DMS53 (cell line): Measurements from ENCODE around the gene GHR.

Experiments
- DNase-seq: peaks from one replicate; lab custom pipeline; 2025; lab: John Stamatoyannopoulos, UW

The GHR gene

DNA sequence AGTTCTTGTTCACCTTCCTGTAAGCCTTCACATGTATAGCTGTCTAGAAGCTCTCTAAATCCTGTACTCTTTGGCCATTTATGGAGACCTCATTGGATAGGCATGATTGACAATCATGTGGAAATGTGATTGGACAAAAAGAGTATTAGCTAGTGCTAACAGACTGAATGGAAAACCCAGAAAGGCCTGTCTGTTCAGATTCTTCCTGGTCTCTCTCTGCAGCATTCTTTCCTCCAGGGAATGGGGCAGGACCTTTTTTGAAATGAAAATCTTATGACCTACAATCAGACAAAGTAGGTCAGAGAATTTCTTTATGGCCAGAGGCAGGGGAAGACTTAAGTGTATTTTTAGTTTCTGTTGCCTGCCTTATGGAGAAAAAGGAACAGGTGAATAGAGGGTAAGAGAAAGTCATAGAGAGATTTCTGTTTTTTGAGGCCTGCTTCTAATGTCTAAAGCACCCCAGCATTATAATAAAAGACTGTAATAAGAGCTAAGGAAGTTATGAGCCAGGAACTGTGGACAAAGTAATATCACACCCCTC lies 181.0 kb downstream of the GHR start:
- DNase-seq, result no peak

DNA sequence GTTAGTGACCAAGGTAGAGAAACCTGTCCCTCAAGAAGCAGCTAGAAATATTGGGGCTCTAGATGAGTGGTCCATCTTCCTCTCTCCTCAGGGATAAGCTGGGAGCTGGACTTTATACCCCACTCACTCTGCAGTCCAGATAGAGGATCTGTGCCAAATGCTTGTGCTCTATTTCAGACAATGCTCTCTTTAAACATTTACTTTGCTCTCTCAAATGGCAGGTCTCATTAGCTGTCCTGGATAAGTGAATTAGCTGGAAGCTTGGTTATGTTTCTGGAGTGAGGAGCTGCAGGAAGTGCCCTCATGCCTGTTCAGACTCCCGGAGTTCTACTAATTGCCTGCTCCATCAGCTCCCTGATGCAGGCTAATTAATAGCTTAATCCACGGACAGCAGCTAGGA lies 182.3 kb downstream of the GHR start:
- DNase-seq, result peak; percentile 6

DNA sequence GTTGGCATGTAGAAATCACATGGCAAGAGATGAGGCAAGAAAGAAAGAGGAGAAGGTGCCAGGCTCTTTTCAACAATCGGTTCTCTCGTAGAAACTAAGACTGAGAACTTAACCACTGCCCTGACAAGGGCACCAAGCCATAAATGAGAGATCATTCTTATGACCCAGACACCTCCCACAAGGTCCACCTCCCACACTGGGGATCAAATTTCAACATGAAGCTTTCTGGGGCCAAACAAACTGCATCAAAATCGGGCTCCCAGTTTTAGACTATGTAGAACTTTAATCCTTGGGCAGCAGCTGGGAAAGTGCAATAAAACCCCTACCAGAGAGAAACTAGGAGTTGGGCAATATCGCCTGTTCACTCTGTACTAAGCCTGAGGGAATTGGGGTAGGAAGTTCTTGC lies 183.2 kb downstream of the GHR start:
- no peak for DNase-seq

DNA sequence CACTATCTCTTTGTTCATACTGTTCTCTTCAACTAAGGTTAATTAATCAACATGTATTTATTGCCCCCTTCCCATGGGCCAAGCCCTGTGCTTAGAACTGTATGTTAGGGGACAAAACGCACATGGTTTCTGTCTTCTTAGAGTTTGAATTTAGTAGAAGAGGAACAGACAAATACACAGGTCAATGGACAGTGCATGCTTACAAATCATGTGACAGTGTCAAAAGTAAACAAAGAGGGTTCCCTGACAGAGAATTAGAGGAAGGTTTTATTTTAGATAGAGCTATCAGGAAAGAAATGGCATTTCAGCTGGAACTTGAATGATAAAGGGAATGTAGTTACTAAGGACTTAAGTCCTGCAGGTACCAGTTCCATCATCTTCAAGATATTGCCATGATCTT lies 188.2 kb downstream of the GHR start:
- no peak for DNase-seq

DNA sequence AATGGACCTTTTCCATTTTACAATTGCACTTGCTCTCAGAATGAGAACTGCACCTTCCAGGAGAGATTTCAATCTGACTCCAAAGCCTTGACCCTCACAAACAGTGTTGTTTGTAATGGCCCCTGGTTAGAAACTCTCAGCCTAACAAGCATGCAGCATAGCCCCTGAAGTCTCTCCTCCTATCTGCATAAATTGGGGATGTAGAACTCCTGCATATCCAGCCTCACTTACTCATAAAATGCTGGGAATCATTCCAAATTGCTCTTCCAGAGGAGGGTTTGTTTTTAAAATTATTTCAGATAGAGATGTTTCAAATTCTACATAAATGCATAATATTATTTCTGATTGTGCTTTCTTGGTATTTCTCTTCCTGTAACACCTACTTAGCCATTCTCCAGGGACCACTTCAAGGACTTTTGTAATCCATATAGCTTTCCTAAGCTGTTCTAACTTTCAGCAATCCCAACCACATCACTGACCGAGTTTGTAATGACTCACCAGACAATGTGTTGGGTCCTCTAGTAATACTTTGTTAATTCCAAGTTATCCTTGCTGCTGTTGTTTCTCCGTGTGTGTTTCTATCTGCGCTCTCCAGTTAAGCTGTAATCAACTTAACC lies 189.6 kb downstream of the GHR start:
- no peak for DNase-seq

DNA sequence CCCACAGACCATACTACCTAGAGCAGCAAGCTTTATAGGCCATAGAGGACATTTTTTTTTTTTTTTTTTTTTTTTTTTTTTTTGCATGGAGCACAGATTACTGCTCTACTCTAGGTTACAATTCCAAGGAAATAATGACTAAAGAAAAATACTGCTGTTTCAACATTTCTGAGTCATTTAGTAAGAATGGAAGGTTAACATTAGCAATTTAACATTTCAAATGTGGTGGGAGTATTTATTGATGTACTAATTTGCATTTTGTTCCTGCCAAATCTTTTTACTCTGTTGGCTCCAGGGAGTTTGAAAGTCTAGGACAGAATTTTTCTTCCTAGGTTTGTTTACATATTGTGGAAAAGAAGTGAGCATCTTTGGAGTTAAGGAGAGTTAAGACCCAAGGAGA lies 191.3 kb downstream of the GHR start:
- DNase-seq, result no peak

DNA sequence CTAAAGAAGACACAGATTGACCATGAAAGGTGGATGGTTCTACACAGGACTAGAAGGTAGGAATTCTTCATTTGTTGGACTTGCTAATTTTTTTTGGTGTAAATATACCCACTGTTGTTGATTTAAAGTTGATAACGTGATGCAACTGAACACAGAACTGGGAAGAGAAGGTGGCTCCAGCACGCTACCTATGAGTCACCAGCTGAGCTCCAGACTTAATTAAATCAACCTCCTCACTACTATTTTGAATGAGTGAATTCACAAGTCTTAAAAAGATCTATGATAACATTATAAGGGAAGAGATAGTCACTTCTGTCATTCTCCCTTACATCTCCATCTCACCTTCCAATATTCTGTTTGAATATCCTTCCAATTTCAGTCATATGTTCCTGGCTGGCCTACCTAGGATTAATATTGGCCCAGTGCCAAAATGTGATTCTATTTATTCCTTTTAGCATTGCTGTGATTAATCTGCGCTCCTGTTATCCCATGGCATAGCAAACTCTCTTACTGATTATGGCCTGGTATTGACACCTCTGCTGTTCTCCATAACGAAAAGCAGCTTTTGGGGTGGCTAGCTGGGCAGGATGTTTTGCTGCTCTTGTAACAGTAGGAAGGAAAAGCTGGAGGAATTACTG lies 197.5 kb downstream of the GHR start:
- no peak for DNase-seq

DNA sequence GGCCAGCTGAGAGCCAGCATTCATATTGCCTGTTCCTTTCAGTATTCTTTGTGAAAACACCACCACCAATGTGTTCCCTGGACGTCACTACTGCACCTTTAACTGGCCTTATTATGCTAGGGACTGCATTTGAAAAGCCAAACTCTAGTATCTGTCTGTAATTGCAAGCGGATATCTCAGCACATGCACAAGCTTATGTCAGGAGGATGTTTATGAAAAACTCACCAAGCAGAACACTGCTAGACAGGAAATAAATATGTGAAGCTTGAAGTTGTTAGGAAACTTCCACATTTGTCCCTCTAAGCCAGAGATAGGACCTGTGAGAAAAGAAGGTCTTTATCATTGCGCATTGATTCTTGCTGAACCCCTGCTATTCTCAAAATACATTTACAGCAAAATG lies 198.0 kb downstream of the GHR start:
- no peak for DNase-seq

DNA sequence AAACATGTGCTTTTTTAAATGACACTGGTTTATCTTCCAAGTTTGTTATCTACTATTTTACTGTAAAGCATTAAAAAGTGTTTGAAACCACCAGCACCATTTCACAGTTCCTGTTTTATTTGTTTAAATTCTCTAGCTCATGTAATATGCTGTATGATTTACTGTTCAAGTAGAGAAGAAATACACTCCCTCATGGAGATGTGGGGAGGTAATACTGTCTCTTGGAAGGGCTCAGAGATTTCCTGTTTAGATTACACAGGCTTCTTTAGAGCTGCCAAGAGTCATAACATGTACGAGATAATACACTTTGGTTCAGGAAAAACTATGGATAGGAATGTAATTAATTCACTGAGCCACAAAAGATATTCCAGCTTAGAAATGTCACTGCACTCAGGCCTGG lies 198.4 kb downstream of the GHR start:
- DNase-seq, result no peak

DNA sequence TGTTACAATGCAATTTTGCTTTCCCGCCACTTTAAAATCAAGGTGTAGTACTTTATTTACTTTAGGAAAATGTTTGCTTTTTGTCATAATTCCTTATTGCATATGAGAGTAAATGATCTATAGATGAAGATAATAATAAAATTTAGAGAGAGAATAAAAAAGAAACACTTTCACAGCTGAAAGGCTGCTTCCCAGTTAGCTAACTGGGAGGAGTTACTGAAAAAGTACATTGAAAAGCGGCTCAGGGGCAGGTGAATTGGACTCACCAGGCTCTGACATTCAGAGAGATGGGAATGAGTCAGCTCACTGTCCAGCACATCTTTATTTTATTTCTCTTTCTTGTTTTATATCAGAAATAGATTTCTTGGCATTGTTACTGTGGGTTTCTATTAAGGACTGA lies 201.7 kb downstream of the GHR start:
- no peak for DNase-seq

DNA sequence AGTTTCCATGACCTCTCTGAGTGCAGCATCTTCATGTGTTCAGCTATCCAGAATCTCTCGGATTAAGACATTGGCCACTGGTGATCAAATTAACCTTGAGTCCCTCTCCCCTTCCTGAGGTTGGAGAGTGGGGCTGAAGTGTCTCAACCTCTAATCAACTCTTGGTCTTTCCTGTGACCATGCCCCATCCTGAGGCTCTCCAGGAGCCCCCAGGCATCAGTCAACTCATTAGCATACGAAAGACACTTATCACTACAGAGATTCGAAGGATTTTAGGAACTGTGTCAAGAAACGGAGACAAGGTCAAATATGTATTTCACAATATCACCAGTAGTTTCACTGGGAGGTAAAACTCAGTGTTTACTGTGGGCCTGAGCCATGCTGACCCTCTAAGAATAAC lies 203.2 kb downstream of the GHR start:
- no peak for DNase-seq

DNA sequence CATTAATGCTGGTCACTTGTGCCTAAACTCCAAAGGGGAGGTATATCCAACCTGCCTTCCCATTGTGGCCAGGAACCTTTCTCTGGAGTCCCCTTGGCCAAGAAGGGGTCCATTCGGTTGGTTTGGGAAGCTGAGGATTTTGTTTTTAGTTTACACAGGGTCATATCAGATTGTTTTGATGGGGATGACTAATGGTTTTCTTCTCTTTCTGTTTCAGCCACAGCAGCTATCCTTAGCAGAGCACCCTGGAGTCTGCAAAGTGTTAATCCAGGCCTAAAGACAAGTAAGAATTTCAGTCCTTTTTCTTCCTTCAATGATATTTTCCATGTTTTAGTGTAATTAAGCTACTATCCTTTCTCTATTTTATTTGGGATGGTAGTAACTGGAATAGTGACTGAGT lies 205.6 kb downstream of the GHR start:
- no peak for DNase-seq

DNA sequence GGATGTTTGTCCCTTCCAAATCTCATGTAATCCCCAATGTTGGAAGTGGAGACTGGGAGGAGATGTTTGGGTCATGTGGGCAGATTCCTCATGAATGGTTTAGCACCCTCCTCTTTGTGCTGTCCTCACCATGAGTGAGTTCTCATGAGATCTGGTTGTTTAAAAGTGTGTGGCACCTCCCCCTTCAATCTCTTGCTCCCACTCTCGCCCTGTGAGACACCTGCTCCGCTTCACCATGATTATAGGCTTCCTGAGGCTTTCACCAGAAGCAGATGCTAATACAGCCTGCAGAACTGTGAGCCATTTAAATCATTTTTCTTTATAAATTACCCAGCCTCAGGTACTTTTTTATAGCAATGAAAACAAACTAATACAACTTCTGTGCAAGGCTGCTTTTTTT lies 206.0 kb downstream of the GHR start:
- no peak for DNase-seq

DNA sequence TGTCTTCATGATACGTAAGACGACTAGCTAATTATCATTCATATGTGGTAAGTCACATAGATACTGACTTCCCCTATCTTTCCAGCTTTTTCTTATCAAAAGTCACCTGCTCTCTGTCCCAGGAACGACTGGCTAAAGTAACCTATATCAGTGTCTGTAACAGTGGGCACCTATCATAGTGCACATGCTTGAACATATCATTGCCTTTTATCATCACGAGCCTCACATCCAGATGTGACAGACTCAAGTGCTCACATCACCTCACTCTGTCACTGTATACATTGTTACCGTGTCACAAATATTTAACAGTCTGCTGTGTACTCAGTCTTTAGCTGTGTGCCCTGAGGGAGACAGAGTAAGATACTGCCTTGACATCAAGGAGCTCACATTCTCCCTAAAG lies 208.0 kb downstream of the GHR start:
- DNase-seq, result peak; percentile 6

DNA sequence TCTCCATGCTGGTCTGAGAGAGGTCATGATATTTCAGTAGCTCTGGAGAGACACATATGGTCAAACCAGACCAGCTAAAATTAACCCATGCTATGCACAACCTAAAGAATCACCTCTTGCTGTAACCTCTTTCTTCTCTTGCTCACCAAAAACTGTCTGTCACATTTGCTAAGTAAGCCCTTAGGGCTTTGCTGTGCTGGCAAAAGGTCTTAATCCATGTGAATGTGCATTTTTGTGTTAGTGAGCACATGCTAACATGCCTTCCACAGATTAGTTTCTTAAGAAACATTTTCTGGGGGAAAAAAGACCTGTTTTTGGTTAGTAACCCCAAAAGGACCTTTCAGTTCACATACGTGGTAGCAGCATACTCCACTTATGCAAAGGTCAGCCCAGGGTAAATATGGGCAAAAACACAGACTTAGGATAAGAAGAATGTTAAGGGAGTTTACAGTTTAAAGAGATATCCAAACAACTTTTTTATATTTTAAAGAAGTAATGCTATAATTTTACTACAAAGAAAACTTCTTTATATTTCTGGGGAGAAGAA lies 209.2 kb downstream of the GHR start:
- no peak for DNase-seq

DNA sequence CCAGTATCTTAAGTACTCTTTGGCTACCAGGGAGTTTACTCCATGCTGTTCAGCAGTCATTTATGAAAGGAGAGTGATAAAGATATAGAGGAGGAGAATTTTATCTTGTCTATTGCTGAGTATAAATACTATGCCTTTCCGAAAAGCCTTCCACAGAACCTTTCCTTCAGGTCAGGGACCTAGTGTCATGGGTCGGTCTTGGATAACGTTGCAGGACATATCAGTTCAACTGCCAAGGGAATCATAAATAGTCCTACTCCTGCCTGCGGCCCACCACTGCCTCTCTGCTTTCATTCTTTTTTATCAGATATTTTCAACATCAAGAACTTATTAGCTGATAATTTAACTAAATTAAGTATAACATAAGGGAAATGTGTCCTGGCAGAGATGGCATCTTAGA lies 211.3 kb downstream of the GHR start:
- DNase-seq, result no peak

DNA sequence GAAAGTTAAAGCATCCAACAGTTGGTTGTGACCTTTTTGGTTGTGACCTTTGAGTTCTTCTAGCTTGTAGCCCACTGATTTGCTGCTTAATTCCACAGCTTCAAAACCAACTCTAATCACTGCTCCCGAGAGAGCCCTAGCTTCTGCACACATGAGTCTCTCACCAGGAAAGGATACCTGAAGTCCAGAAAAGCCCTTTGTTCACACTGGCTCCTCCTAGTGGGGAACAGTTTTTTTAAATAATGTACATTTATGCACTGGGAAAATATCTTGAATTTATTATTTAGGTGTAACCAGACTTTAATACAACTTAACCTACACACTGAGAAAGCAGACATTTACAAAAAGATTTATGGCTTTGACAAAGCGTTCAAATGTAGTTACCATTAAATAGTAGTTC lies 213.2 kb downstream of the GHR start:
- peak; percentile 62 for DNase-seq

DNA sequence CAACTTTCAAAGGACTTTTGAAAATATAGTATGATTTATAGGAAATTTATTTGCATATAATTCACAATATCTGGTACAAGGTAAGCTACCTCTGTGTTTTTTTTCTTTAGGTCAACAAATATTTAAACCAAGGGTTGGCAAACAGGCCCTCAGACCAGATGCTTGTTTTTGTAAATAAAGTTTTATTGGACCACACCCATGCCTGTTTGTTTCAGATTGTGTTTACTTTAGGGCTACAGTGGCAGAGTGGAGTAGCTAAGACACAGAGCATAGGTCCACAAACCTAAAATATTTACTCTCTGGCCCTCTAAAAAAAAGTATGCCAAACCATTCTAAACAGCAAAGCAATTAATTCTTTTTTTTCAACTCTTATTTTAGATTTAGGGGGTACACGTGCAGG lies 213.7 kb downstream of the GHR start:
- DNase-seq, result peak; percentile 37

DNA sequence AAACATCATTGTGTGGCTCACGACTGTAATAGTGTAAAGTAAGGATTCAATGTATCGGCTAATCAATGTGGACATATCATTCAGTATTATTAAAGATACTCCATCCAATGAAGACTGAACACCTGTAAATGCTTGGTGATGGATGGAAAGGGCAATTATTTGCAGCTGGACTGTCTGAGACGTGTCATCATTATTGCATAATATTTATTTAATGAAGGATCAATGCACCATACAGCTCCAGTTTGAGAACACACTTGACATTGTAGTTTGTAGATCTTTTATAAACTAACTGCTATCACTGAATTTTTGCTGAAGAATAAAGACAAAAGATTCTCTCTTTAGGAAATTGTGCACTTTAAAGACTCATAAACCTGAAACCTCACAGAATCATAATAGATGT lies 215.7 kb downstream of the GHR start:
- DNase-seq, result peak; percentile 34

DNA sequence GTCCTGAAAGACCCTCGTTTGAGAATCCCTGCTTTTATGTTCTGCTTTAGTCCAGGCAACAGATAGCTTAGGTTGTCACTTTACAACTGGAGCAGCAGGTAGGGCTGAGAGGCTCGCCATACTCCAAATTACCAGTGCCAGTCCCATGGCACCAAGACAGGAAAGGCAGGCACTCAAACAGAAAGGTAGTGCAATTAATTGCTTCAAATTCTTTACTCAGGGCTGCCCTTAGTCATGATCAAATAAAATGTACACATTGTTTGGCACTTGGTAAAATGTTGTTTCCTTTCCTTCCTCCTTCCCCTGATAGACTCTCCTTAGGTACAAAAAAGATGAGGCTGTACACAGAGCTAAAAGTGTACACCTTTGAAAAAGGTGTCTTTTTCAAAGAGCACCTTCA lies 217.6 kb downstream of the GHR start:
- peak; percentile 28 for DNase-seq

DNA sequence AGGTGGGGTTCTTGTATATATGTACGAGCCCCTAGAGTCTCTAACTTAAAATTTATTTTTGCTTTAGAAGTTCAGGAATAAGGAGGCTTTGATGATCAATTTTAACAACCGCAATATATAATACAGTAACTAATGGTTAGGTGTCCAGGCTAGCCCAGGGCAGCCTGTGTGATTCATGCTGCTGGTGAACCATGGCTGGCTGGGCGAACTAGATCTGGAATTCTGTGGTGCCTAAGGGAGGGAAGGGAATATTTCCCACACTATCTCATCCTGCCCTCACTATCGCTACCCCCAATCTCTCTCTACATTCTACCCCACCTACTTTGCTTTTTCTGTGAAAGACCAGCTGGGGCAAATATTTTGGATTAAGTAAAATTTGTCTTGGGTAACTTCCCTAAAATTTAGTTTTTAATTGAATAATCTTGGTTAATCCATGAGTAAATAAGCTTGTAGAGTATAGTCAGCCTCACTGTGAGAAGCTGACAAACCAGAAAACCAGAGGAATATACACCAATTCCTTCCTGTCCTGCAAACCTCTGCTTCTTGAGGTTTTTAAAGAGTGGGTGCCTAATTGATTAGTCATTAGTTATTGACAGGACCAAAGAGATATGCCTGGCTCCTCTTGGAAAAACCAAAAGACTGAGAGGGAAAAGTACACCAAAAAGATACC lies 218.2 kb downstream of the GHR start:
- peak; percentile 58 for DNase-seq

DNA sequence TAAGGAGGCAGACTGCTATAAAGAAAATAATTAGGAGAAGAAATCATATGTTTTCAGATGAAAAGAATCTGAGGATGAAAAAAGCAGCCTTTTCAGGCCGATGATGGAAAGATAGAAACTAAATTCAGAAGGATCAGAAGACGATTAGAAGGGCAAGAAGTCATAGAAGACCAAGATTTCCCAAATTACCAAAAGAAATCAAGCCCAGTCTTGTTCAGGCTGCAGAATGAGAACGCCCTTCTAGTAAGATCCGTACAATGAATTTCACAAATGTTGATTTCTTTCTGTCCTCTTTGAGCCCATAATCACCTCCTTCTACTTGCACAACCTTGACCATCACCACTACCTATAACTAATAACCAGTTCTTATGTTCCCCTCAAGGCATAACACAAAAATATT lies 218.8 kb downstream of the GHR start:
- no peak for DNase-seq

DNA sequence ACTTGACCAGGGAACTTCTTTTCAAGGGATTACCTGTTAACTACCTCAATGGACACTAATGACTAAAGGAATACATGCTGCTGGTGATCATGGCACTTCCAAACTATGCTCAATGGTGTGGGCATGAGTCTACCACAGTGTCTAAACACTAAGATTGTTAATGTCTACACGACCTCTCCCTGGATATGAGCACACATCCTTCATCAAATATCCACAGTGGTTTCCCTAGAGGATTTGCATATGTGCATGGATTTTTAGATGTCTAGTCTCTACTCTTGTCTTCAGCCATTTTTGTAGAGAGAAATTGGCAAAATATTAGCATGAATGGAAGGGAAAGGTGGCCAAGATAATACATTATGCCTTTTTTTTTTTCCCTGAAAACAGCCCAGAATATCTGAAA lies 220.1 kb downstream of the GHR start:
- no peak for DNase-seq
